ENCODE data around the gene FOXK1. TPM values are rescaled to one million over a fixed set of nuclear protein-coding genes. Genes with fewer than 3 reads are reported as not detected.
A peak's percentile ranks its signal among the peaks of the same experiment; 100 is the strongest.

Gene FOXK1
- total and polyA plus RNA-seq, 2 of the 13 experiments (the other 11 are each of a cell fraction or from before 2014, with no cell fraction given): 4.6 to 8.8 TPM

DNA sequence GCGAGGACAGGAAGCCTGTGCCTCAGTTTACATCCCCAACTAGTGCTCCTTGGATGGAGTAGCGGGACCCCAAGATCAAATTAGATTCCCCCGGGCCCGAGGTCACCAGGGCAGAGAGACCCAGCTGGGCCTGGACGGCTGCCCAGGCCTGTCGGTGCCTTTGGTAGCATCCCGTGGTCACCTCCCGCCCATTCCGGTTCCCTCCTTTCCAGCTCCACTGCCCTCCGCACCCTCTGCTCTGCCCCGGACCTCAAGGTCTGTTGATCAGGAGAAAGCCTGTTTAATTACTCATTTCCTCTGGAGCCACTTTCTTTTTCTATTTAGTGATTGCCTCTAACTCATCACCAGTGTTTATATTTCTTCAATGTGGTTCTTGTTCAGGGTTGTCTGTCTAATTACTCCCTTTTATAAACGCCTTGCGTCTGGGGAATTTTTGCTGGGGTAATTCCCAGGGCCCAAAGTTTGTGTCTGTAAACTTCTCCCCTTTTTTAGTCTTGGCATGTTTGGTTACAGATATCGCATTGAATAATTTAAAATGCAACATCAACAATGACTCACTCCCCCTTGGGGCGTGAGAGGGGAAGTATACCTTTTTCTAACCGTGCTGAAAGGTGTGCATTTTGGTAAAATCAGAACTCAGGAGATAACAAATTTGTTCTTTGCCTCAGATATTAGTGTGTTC lies 1.9 kb downstream of the FOXK1 start (continued):
- 0 out of 2 replicates have a peak, but pooled peaks have one; percentile 4 for TF ChIP-seq NR2F6 (IDR thresholded peaks at IDR 0.05)
- peak; percentile 36; the same call in 1 of the 2 replicates for TF ChIP-seq NR2F6 (CRISPR knock-in tag; IDR thresholded peaks at IDR 0.05)
- TF ChIP-seq, protein P1, sequence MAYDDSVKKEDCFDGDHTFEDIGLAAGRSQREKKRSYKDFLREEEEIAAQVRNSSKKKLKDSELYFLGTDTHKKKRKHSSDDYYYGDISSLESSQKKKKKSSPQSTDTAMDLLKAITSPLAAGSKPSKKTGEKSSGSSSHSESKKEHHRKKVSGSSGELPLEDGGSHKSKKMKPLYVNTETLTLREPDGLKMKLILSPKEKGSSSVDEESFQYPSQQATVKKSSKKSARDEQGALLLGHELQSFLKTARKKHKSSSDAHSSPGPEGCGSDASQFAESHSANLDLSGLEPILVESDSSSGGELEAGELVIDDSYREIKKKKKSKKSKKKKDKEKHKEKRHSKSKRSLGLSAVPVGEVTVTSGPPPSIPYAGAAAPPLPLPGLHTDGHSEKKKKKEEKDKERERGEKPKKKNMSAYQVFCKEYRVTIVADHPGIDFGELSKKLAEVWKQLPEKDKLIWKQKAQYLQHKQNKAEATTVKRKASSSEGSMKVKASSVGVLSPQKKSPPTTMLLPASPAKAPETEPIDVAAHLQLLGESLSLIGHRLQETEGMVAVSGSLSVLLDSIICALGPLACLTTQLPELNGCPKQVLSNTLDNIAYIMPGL (CRISPR knock-in tag; IDR thresholded peaks at IDR 0.05; ENCODE audit: borderline replicate concordance in 1 of 2, low read depth in 1 of 2): peak in 1 of 2 experiments; percentile 21; a peak in 1 of 4 replicates
- 0 out of 2 replicates have a peak, but pooled peaks have one; percentile 36 for TF ChIP-seq TFE3 (CRISPR knock-in tag; IDR thresholded peaks at IDR 0.05)
- no peak for TF ChIP-seq SKIL (CRISPR knock-in tag; IDR thresholded peaks at IDR 0.05; ENCODE audit: borderline replicate concordance)
- TF ChIP-seq TBP (CRISPR knock-in tag; IDR thresholded peaks at IDR 0.05): no peak
- TF ChIP-seq, protein P2, sequence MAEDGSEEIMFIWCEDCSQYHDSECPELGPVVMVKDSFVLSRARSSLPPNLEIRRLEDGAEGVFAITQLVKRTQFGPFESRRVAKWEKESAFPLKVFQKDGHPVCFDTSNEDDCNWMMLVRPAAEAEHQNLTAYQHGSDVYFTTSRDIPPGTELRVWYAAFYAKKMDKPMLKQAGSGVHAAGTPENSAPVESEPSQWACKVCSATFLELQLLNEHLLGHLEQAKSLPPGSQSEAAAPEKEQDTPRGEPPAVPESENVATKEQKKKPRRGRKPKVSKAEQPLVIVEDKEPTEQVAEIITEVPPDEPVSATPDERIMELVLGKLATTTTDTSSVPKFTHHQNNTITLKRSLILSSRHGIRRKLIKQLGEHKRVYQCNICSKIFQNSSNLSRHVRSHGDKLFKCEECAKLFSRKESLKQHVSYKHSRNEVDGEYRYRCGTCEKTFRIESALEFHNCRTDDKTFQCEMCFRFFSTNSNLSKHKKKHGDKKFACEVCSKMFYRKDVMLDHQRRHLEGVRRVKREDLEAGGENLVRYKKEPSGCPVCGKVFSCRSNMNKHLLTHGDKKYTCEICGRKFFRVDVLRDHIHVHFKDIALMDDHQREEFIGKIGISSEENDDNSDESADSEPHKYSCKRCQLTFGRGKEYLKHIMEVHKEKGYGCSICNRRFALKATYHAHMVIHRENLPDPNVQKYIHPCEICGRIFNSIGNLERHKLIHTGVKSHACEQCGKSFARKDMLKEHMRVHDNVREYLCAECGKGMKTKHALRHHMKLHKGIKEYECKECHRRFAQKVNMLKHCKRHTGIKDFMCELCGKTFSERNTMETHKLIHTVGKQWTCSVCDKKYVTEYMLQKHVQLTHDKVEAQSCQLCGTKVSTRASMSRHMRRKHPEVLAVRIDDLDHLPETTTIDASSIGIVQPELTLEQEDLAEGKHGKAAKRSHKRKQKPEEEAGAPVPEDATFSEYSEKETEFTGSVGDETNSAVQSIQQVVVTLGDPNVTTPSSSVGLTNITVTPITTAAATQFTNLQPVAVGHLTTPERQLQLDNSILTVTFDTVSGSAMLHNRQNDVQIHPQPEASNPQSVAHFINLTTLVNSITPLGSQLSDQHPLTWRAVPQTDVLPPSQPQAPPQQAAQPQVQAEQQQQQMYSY (CRISPR knock-in tag; IDR thresholded peaks at IDR 0.05): peak; percentile 45; the same call in 1 of the 2 replicates
- TF ChIP-seq ZNF335 (CRISPR knock-in tag; IDR thresholded peaks at IDR 0.05): no peak
- TF ChIP-seq ZNF501 (CRISPR knock-in tag; IDR thresholded peaks at IDR 0.05): peak; percentile 3; the same call in 1 of the 2 replicates
- TF ChIP-seq KLF12 (CRISPR knock-in tag; IDR thresholded peaks at IDR 0.05; ENCODE audit: borderline replicate concordance): no peak
- no peak for TF ChIP-seq FOXP1 (IDR thresholded peaks at IDR 0.05)
- no peak for TF ChIP-seq FOXP1 (CRISPR knock-in tag; IDR thresholded peaks at IDR 0.05)
- no peak for TF ChIP-seq NFKBIZ (CRISPR knock-in tag; IDR thresholded peaks at IDR 0.05)
- no peak for TF ChIP-seq ZNF264 (CRISPR knock-in tag; IDR thresholded peaks at IDR 0.05)
- TF ChIP-seq KMT2A (CRISPR knock-in tag; IDR thresholded peaks at IDR 0.05): peak; percentile 37; the same call in 1 of the 2 replicates
- TF ChIP-seq HNRNPLL (IDR thresholded peaks at IDR 0.05; ENCODE audit: low read depth, low read length, poor library complexity, severe bottlenecking): no peak
- no peak for TF ChIP-seq ZNF570 (CRISPR knock-in tag; IDR thresholded peaks at IDR 0.05; ENCODE audit: borderline replicate concordance)
- peak; percentile 57; the same call in 1 of the 2 replicates for TF ChIP-seq ZNF800 (CRISPR knock-in tag; IDR thresholded peaks at IDR 0.05)
- no peak for TF ChIP-seq PLRG1 (conservative IDR thresholded peaks at IDR 0.05)

All from HepG2 (cell line).